GM06990 (cell line): ENCODE measurements around the gene KDM6B.

Source experiments
- DNase-seq: peaks from one replicate; pipeline ENCODE4 v3.0.0-alpha.2; 2011; ENCODE audit not compliant: insufficient read length; ENCODE audit errors: extremely low read depth
- H3K27me3 ChIP-seq: replicated peaks from 2 replicates; pipeline ENCODE4 v1.6.0; 2011; ENCODE audit warnings: low read length; ENCODE audit not compliant: control insufficient read depth, insufficient read depth
- H3K36me3 ChIP-seq: 2 replicates; pipeline ENCODE4 v1.5.1; 2011; ENCODE audit warnings: low read length; ENCODE audit not compliant: control insufficient read depth, insufficient read depth
- H3K4me3 ChIP-seq: replicated peaks from 2 replicates; pipeline ENCODE4 v1.5.1; 2011; ENCODE audit warnings: low read depth, mild to moderate bottlenecking, control low read depth, low read length
- CTCF ChIP-seq: IDR thresholded peaks from 2 replicates; pipeline ENCODE4 v1.5.1; 2011; ENCODE audit warnings: low read length, control low read depth, mild to moderate bottlenecking, inconsistent platforms; ENCODE audit not compliant: insufficient read depth, poor library complexity, severe bottlenecking

The KDM6B gene

GRCh38 chr17:7854078-7854777 is 20.2 kb downstream of the KDM6B start:
- no peak for DNase-seq
- Histone ChIP-seq H3K36me3 (peaks cover 29% of the 10 kb centered on the region), H3K4me3 (no peak overlapping the region), H3K27me3 (no peaks in the 10 kb centered on the region)
- TF ChIP-seq CTCF, result no peak

GRCh38 chr17:7854851-7855659 is 21.0 kb downstream of the KDM6B start, which contains the start of gene TMEM88:
Gene TMEM88, plus strand, starts transcription at chr17:7855066. Its CDS starts 9 bp downstream, at chr17:7855075.
- H3K4me3 ChIP-seq, result peak within 1 kb of the TSS; percentile 82
- DNase-seq, result no peak
- peaks cover 22% of the 10 kb centered on the region for H3K36me3 ChIP-seq
- H3K27me3 ChIP-seq, result no peaks in the 10 kb centered on the region
- TF ChIP-seq CTCF, result no peak

- peaks cover 23% of the 10 kb centered on the region for H3K36me3 ChIP-seq
- no peaks in the 10 kb centered on the region for H3K27me3 ChIP-seq
- peak overlapping the region; percentile 82 for H3K4me3 ChIP-seq
- TF ChIP-seq CTCF, result no peak
- DNase-seq, result no peak
These were observed 21.6 kb downstream of the KDM6B start for GRCh38 chr17:7855660-7856010.

GRCh38 chr17:7856011-7856810 is 22.2 kb downstream of the KDM6B start:
- Histone ChIP-seq H3K4me3 (peak overlapping the region; percentile 82), H3K36me3 (peaks cover 18% of the 10 kb centered on the region), H3K27me3 (no peaks in the 10 kb centered on the region)
- TF ChIP-seq CTCF, result no peak
- no peak for DNase-seq

GRCh38 chr17:7856811-7857712 is 23.0 kb downstream of the KDM6B start, which contains the start of gene NAA38:
Gene NAA38, minus strand, starts transcription at chr17:7857559. Its CDS starts 96 bp downstream, at chr17:7857463.
- Histone ChIP-seq H3K36me3 (peaks cover 14% of the 10 kb centered on the region), H3K4me3 (peak within 1 kb of the TSS; percentile 82), H3K27me3 (no peaks in the 10 kb centered on the region)
- DNase-seq, result peak; percentile 98
- TF ChIP-seq CTCF, result peak; percentile 54
